ENCODE results near the gene MFRP. TPM values are rescaled to one million over a fixed set of nuclear protein-coding genes. Genes with fewer than 3 reads are reported as not detected.
A peak's percentile ranks its signal among the peaks of the same experiment; 100 is the strongest.

The MFRP gene
- total RNA-seq, 5 donors from 2014 or later (not counting 1 experiment from before 2014, with no cell fraction given): not detected

DNA sequence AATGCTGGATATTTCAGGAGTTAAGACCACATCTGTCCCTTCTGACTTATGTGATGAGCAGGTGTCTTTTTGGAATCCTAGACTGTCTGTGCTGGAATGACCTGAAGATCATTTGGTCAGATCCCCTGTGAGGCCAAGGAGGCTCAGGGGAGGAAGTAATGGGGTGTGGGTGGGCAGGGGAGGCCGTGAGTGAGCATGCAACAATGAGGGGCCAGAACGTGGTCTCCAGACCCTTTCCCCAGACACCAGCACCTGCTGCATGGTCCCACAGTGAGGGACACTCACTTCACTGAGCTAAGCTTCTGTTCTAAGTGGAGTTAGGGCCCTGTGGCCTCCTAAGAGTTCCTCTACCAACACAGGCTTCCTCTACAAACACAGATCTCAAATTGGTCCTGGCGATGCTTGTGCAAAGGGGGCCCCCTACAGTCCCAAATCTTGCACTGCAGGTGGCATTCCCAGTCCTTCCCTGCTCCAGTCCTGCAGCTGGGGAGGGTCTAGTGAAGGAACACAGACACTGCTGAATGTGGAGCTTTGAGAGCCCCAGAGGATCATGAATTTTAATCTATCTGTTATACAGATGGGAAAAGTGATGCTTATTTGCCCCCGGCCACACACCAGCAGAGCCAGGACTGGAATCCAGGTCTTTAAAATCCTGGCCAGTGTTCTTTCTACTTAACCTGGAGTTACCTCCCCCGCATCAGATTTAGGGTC is 27.6 kb upstream of the MFRP start:
- ChIA-PET POLR2A (interaction anchor here in 1 of 2 donors (0.5 kb wide), 1 partner anchor 121 kb away, joined by 3 read pairs; no protein-coding TSS in a partner anchor), CTCF (interaction anchor here (0.7 to 5.0 kb wide), 9 partner anchors 9 to 36 kb away, joined by 3 to 16 read pairs (median 3); no protein-coding TSS in a partner anchor)
- ATAC-seq (replicated peaks in 1 of 4) (peak in 3 of 4 experiments; percentile 43 to 63 (median 60)), DNase-seq (peak in 8 of 35 experiments; percentile 13 to 63 (median 32))
- Mint-ChIP-seq H3K27ac (no peak overlapping the region), H3K4me1 (peaks cover 6 to 14% (median 12%) of the 10 kb centered on the region in 3 donors), H3K9me3 (no peaks in the 10 kb centered on the region), H3K27me3 (peaks cover 9 to 16% of the 10 kb centered on the region in 2 donors), H3K36me3 (no peaks in the 10 kb centered on the region), H3K4me3 (no peak overlapping the region)
- Histone ChIP-seq H3K27ac (ENCODE audit: low read length) (no peak overlapping the region), H3K4me1 (ENCODE audit: control insufficient read depth in 1 of 2, extremely low read depth in 1 of 2, insufficient read depth in 2 of 2, low read length in 2 of 2) (peaks cover 0 to 23% of the 10 kb centered on the region in 2 experiments), H3K36me3 (ENCODE audit: control insufficient read depth in 2 of 2, extremely low read depth in 1 of 2, insufficient read depth in 1 of 2, low read length in 1 of 2) (no peaks in the 10 kb centered on the region), H3K4me3 (ENCODE audit: control insufficient read depth in 1 of 2, extremely low read depth in 1 of 2, low read length in 1 of 2) (no peak overlapping the region), H3K9me3 (no peaks in the 10 kb centered on the region), H3K27me3 (replicated peaks in 1 of 2; ENCODE audit: control insufficient read depth in 2 of 2, extremely low read depth in 1 of 2, insufficient read depth in 2 of 2, low read length in 1 of 2) (peaks cover 0 to 40% of the 10 kb centered on the region in 2 experiments)
- no CpG with 5 or more reads among the region's 5 CpGs for WGBS (ENCODE audit: insufficient coverage)

DNA sequence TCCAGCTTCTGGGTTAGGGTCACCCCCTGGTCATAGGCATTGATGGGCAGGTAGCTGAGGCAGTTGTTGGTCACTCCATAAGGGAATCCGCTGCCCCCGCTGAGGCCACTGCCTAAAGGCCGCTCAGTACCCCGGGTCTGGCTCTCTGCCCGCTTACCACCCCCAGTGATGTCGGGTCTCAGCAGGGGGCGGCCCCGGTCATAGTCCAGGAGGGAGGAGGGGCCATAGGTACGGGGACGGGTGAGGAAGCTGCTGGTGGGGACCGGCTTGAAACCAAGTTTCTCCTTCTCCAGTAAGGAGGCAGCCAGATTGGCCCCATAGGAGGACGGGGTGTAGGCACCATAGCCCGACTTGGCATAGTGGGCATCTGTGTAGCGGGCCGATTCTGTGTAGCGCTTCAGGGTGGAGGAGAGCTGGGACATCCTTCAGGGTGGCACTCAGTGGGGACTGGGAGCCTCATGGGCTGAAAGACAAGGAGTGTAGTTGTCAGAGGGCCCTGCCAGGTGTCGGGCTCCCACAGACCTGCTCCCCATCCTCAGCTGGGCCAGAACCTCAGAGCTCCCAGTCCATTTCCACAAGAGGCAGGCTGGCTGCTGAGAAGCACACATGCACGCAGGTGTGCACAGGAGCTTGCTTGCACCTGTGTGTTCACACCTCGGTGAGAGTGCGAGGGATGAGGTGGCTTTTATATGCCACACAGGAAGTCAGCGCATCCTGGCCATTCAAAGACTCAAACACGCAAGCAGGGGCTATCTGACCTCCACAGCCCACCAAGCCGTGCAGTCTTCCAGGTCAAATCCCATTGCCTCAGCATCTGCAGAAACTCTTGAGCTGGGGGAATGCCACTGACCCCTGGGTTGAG is 26.8 kb upstream of the MFRP start:
- no peak overlapping the region for H3K27ac Mint-ChIP-seq
- H3K9me3 Mint-ChIP-seq: no peaks in the 10 kb centered on the region
- Histone ChIP-seq H3K27ac (ENCODE audit: low read length) (no peak overlapping the region), H3K36me3 (ENCODE audit: control insufficient read depth in 2 of 2, extremely low read depth in 1 of 2, insufficient read depth in 1 of 2, low read length in 1 of 2) (no peaks in the 10 kb centered on the region), H3K4me1 (ENCODE audit: control insufficient read depth in 1 of 2, extremely low read depth in 1 of 2, insufficient read depth in 2 of 2, low read length in 2 of 2) (peaks cover 0 to 23% of the 10 kb centered on the region in 2 experiments), H3K4me3 (ENCODE audit: control insufficient read depth in 1 of 2, extremely low read depth in 1 of 2, low read length in 1 of 2) (no peak overlapping the region), H3K27me3 (replicated peaks in 1 of 2; ENCODE audit: control insufficient read depth in 2 of 2, extremely low read depth in 1 of 2, insufficient read depth in 2 of 2, low read length in 1 of 2) (peaks cover 0 to 47% of the 10 kb centered on the region in 2 experiments), H3K9me3 (no peaks in the 10 kb centered on the region)
- H3K27me3 Mint-ChIP-seq: peaks cover 12 to 17% of the 10 kb centered on the region in 2 donors
- no peak overlapping the region for H3K4me3 Mint-ChIP-seq
- POLR2A ChIA-PET: interaction anchor here in 1 of 2 donors (0.5 kb wide), 1 partner anchor 120 kb away, joined by 3 read pairs; no protein-coding TSS in a partner anchor
- peak in 2 of 4 experiments; percentile 20 to 43 for ATAC-seq (replicated peaks in 1 of 4)
- DNase-seq: no peak
- CTCF ChIA-PET: interaction anchor here (0.7 to 5.0 kb wide), 8 partner anchors 10 to 35 kb away, joined by 3 to 16 read pairs (median 3); no protein-coding TSS in a partner anchor
- H3K36me3 Mint-ChIP-seq: no peaks in the 10 kb centered on the region
- H3K4me1 Mint-ChIP-seq: peaks cover 6 to 14% (median 12%) of the 10 kb centered on the region in 3 donors
- WGBS (ENCODE audit: insufficient coverage): 77% methylated on average over 20 of the region's 23 CpGs

DNA sequence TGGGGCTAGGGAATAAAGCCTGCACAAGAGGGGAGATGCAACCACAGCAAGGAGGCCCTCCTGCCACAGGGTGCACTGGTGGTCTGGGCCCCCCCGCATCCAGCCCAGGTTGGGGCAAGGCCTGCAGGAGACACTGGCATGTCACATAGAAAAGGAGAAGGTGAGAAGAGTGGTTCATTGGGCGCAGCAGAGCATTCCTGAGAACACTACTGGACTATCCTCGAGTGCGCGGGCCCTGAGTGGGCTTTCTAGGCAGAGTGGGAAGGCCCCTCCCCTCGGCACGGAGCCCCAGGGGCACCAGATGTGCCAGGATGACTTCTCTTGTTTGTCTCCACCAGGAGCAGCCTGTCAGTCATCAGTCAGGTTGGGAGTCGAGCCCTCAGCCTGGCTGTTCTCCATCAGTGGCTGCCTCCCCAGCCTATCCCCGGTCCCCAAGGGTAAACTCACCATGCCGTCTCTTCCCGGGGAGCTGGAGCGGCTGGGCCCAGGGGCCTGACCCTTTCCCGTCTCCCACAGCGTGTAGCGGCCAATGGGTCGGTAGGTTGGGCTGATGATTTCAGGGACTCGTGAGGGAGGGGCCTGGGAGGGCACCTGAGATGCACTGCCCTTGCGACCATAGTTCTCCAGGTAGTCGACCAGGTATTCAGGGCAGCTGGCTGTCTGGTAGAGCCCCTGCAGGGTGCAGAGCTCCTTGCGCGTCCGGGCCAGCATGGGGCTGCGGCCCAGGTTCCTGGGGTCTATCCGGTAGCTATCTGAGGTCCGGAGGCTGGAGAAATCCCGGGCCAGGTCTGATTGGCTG is 26.0 kb upstream of the MFRP start:
- Mint-ChIP-seq H3K4me3 (no peak overlapping the region), H3K4me1 (peaks cover 6 to 14% (median 12%) of the 10 kb centered on the region in 3 donors)

GRCh38 chr11:119371778-119372182 is 25.3 kb upstream of the MFRP start:
- H3K27ac Mint-ChIP-seq: peak overlapping the region in 1 of 2 donors; percentile 60
- H3K36me3 ChIP-seq (ENCODE audit: control insufficient read depth in 2 of 2, extremely low read depth in 1 of 2, insufficient read depth in 1 of 2, low read length in 1 of 2): no peaks in the 10 kb centered on the region
- H3K9me3 ChIP-seq: no peaks in the 10 kb centered on the region
- H3K4me1 Mint-ChIP-seq: peaks cover 6 to 14% (median 12%) of the 10 kb centered on the region in 3 donors
- no peaks in the 10 kb centered on the region for H3K9me3 Mint-ChIP-seq
- no peaks in the 10 kb centered on the region for H3K36me3 Mint-ChIP-seq
- H3K4me3 Mint-ChIP-seq: no peak overlapping the region
- 75% methylated on average over 2 of the region's 8 CpGs for WGBS (ENCODE audit: insufficient coverage)
- ATAC-seq (replicated peaks in 1 of 4) (no peak), DNase-seq (no peak)
- peaks cover 0 to 59% of the 10 kb centered on the region in 2 experiments for H3K27me3 ChIP-seq (replicated peaks in 1 of 2; ENCODE audit: control insufficient read depth in 2 of 2, extremely low read depth in 1 of 2, insufficient read depth in 2 of 2, low read length in 1 of 2)
- ChIA-PET CTCF (no interaction called here), POLR2A (no interaction called here)
- H3K4me1 ChIP-seq (ENCODE audit: control insufficient read depth in 1 of 2, extremely low read depth in 1 of 2, insufficient read depth in 2 of 2, low read length in 2 of 2): peaks cover 0 to 23% of the 10 kb centered on the region in 2 experiments
- peaks cover 22 to 32% of the 10 kb centered on the region in 2 donors for H3K27me3 Mint-ChIP-seq
- no peak overlapping the region for H3K27ac ChIP-seq (ENCODE audit: low read length)
- H3K4me3 ChIP-seq (ENCODE audit: control insufficient read depth in 1 of 2, extremely low read depth in 1 of 2, low read length in 1 of 2): no peak overlapping the region

More for the DNA sequence above, 26.0 kb upstream of the MFRP start:
- H3K27me3 ChIP-seq (replicated peaks in 1 of 2; ENCODE audit: control insufficient read depth in 2 of 2, extremely low read depth in 1 of 2, insufficient read depth in 2 of 2, low read length in 1 of 2): peaks cover 0 to 53% of the 10 kb centered on the region in 2 experiments
- ChIA-PET CTCF (interaction anchor here (1.3 to 5.0 kb wide), 4 partner anchors 10 to 16 kb away, joined by 3 to 16 read pairs (median 4); no protein-coding TSS in a partner anchor), POLR2A (no interaction called here)
- DNase-seq: no peak
- Mint-ChIP-seq H3K27ac (no peak overlapping the region), H3K36me3 (no peaks in the 10 kb centered on the region), H3K27me3 (peaks cover 15 to 25% of the 10 kb centered on the region in 2 donors), H3K9me3 (no peaks in the 10 kb centered on the region)
- no peak overlapping the region for H3K4me3 ChIP-seq (ENCODE audit: control insufficient read depth in 1 of 2, extremely low read depth in 1 of 2, low read length in 1 of 2)
- 91% methylated on average over 20 of the region's 26 CpGs for WGBS (ENCODE audit: insufficient coverage)
- ATAC-seq (replicated peaks in 1 of 4): no peak
- no peaks in the 10 kb centered on the region for H3K36me3 ChIP-seq (ENCODE audit: control insufficient read depth in 2 of 2, extremely low read depth in 1 of 2, insufficient read depth in 1 of 2, low read length in 1 of 2)
- H3K4me1 ChIP-seq (ENCODE audit: control insufficient read depth in 1 of 2, extremely low read depth in 1 of 2, insufficient read depth in 2 of 2, low read length in 2 of 2): peaks cover 0 to 23% of the 10 kb centered on the region in 2 experiments
- no peaks in the 10 kb centered on the region for H3K9me3 ChIP-seq
- H3K27ac ChIP-seq (ENCODE audit: low read length): no peak overlapping the region

GRCh38 chr11:119371067-119371601 is 24.6 kb upstream of the MFRP start:
- H3K4me1 ChIP-seq (ENCODE audit: control insufficient read depth in 1 of 2, extremely low read depth in 1 of 2, insufficient read depth in 2 of 2, low read length in 2 of 2): peaks cover 0 to 23% of the 10 kb centered on the region in 2 experiments
- H3K27ac Mint-ChIP-seq: no peak overlapping the region
- no peaks in the 10 kb centered on the region for H3K9me3 ChIP-seq
- no peaks in the 10 kb centered on the region for H3K9me3 Mint-ChIP-seq
- H3K36me3 ChIP-seq (ENCODE audit: control insufficient read depth in 2 of 2, extremely low read depth in 1 of 2, insufficient read depth in 1 of 2, low read length in 1 of 2): no peaks in the 10 kb centered on the region
- H3K27me3 ChIP-seq (replicated peaks in 1 of 2; ENCODE audit: control insufficient read depth in 2 of 2, extremely low read depth in 1 of 2, insufficient read depth in 2 of 2, low read length in 1 of 2): peaks cover 0 to 65% of the 10 kb centered on the region in 2 experiments
- no peak for ATAC-seq (replicated peaks in 1 of 4)
- DNase-seq: no peak
- CTCF ChIA-PET: interaction anchor here (0.5 to 1.6 kb wide), 2 partner anchors 15 to 25 kb away, joined by 4 to 16 read pairs; no protein-coding TSS in a partner anchor
- no peak overlapping the region for H3K27ac ChIP-seq (ENCODE audit: low read length)
- no peaks in the 10 kb centered on the region for H3K36me3 Mint-ChIP-seq
- POLR2A ChIA-PET: no interaction called here
- no peak overlapping the region for H3K4me3 ChIP-seq (ENCODE audit: control insufficient read depth in 1 of 2, extremely low read depth in 1 of 2, low read length in 1 of 2)
- peaks cover 28 to 39% of the 10 kb centered on the region in 2 donors for H3K27me3 Mint-ChIP-seq
- no peak overlapping the region for H3K4me3 Mint-ChIP-seq
- WGBS (ENCODE audit: insufficient coverage): 95% methylated on average over 8 of the region's 8 CpGs
- peaks cover 6 to 14% (median 12%) of the 10 kb centered on the region in 3 donors for H3K4me1 Mint-ChIP-seq
